K562 (cell line): ENCODE results near the gene CREB3L1. TPM values are rescaled to one million over a fixed set of nuclear protein-coding genes. Genes with fewer than 3 reads are reported as not detected.

ENCODE experiments used
- ARNT ChIP-seq, 2 experiments: fragments of 450-650 bp; IDR thresholded peaks; 2 replicates each; pipeline ENCODE4 v1.6.1; 2016; ENCODE audit warnings: mild to moderate bottlenecking in 1 of 2
- CHAMP1 ChIP-seq: fragments of 450-650 bp; IDR thresholded peaks from 2 replicates; pipeline ENCODE4 v1.6.1; 2016; ENCODE audit warnings: mild to moderate bottlenecking
- EHMT2 ChIP-seq: fragments of 450-650 bp; IDR thresholded peaks from 2 replicates; pipeline ENCODE4 v1.6.1; 2018; ENCODE audit warnings: antibody characterized with exemption
- MAFF ChIP-seq: IDR thresholded peaks from 2 replicates; pipeline ENCODE4 v1.6.1; 2012; ENCODE audit warnings: low read length, improper control_type of control experiment
- PHF21A ChIP-seq: fragments of 450-650 bp; IDR thresholded peaks from 2 replicates; pipeline ENCODE4 v1.6.1; 2017; ENCODE audit warnings: low read depth, borderline replicate concordance
- RFX1 ChIP-seq: fragments of 450-650 bp; IDR thresholded peaks from 2 replicates; pipeline ENCODE4 v1.6.1; 2016; ENCODE audit warnings: mild to moderate bottlenecking, moderate library complexity
- SMC3 ChIP-seq: conservative IDR thresholded peaks from 2 replicates; pipeline ENCODE4 v1.6.1; 2011; ENCODE audit warnings: low read depth, low read length, improper control_type of control experiment; ENCODE audit not compliant: insufficient read depth
- TAF15 ChIP-seq: fragments of 200-400 bp; formaldehyde crosslinking; IDR thresholded peaks from 2 replicates; pipeline ENCODE4 v1.6.1; 2017; ENCODE audit warnings: mild to moderate bottlenecking, low read depth, low read length, moderate library complexity
- TFAP4 ChIP-seq: sonication (generic); formaldehyde crosslinking; IDR thresholded peaks from 2 replicates; pipeline ENCODE4 v1.8.0; 2022; ENCODE audit warnings: missing genetic modification reagents, mild to moderate bottlenecking, moderate library complexity, borderline replicate concordance
- ZNF23 ChIP-seq: fragments of 250-450 bp; sonication (Bioruptor Pico); IDR thresholded peaks from 2 replicates; pipeline ENCODE4 v1.4.0; 2020; ENCODE audit warnings: mild to moderate bottlenecking
- ZNF3 ChIP-seq: fragments of 250-450 bp; sonication (Bioruptor Pico); IDR thresholded peaks from 2 replicates; pipeline ENCODE4 v1.5.0; 2021; ENCODE audit warnings: mild to moderate bottlenecking, moderate library complexity
- ZNF407 ChIP-seq: fragments of 450-650 bp; IDR thresholded peaks from 2 replicates; pipeline ENCODE4 v1.6.1; 2016; ENCODE audit warnings: low read depth
- ZNF436 ChIP-seq: fragments of 250-450, 450-650 bp; sonication (Bioruptor Pico); formaldehyde crosslinking; IDR thresholded peaks from 2 replicates; pipeline ENCODE4 v1.7.0; 2020; ENCODE audit warnings: mild to moderate bottlenecking
- polyA plus RNA-seq, 8 experiments: library from polyadenylated mRNA; depleted of rRNA in 4 of 8; stranded (reverse) in 5 of 8; unstranded in 3 of 8; fragments of >200 nt; fragmentation: Nextera tagmentation in 2 of 8; fragmentation: Illumina TruSeq in 1 of 8; extraction: Ambion mirVana in 2 of 8; extraction: Trizol in 1 of 8; gene quantifications; 2 replicates each; pipeline versions ENCODE4 v1.2.1 to v1.2.3, GENCODE V29; 2011 to 2014; ENCODE audit warnings: inconsistent platforms in 1 of 8, missing spikeins in 1 of 8
- total RNA-seq, 7 experiments: library from RNA; depleted of rRNA in 6 of 7; stranded (reverse); fragments of >200 nt in 6 of 7; fragmentation: Illumina TruSeq in 2 of 7; extraction: Trizol in 2 of 7; gene quantifications; 2 replicates each; pipeline versions ENCODE4 v1.2.1 to v1.2.3, GENCODE V29; 2011 to 2021; ENCODE audit warnings: low replicate concordance in 1 of 7

The CREB3L1 gene
- total and polyA plus RNA-seq, 9 of the 15 experiments (the other 6 are each of a cell fraction or from before 2014, with no cell fraction given) = 1.2 to 27.6 (median 3.7) TPM

GRCh38 chr11:46238967-46239800, 38.3 kb upstream of the CREB3L1 start (continued):
- no peak for TF ChIP-seq PHF21A
- no peak for TF ChIP-seq CHAMP1
- TF ChIP-seq MAFF = no peak
- TF ChIP-seq TAF15 = no peak
- TF ChIP-seq ZNF436 (CRISPR knock-in tag) = no peak
- no peak for TF ChIP-seq ZNF407
- TF ChIP-seq ZNF3 (CRISPR knock-in tag) = no peak
- no peak for TF ChIP-seq EHMT2
- TF ChIP-seq ZNF23 = no peak
- TF ChIP-seq SMC3 = peak; percentile 93
- TF ChIP-seq RFX1 = no peak
- TF ChIP-seq TFAP4 = peak; percentile 85; the same call in 1 of the 2 replicates
- TF ChIP-seq ARNT (IDR thresholded peaks at IDR 0.05) = no peak
